HG02798 (cell line): ENCODE measurements around the gene FBXO36.

Experiments used
- ATAC-seq: cut with Tn5 transposase; IDR thresholded peaks from one replicate; pipeline ENCODE4 v1.9.1; 2021; ENCODE audit warnings: mild to moderate bottlenecking; ENCODE audit not compliant: unreplicated experiment, poor library complexity

Gene FBXO36

GRCh38 chr2:230042195-230042594 lies 119.9 kb downstream of the FBXO36 start:
- ATAC-seq, result no peak

GRCh38 chr2:230043025-230043424 lies 120.7 kb downstream of the FBXO36 start:
- no peak for ATAC-seq

GRCh38 chr2:230043461-230043860 lies 121.2 kb downstream of the FBXO36 start:
- no peak for ATAC-seq

- ATAC-seq, result no peak
These were observed 124.2 kb downstream of the FBXO36 start for GRCh38 chr2:230046491-230046890.

- ATAC-seq, result no peak
These were observed 125.8 kb downstream of the FBXO36 start for GRCh38 chr2:230048010-230048671.

- no peak for ATAC-seq
These were observed 127.8 kb downstream of the FBXO36 start for GRCh38 chr2:230050136-230050535.

- no peak for ATAC-seq
These were observed 130.0 kb downstream of the FBXO36 start for GRCh38 chr2:230052299-230052698.

- no peak for ATAC-seq
These were observed 131.6 kb downstream of the FBXO36 start for GRCh38 chr2:230053753-230054478.

GRCh38 chr2:230060672-230061293 lies 138.5 kb downstream of the FBXO36 start:
- no peak for ATAC-seq
